HG02884 (cell line): ENCODE data around the gene SVBP.

Experiments
- ATAC-seq: cut with Tn5 transposase; IDR thresholded peaks from one replicate; pipeline ENCODE4 v1.9.1; 2021; ENCODE audit warnings: mild to moderate bottlenecking, moderate library complexity; ENCODE audit not compliant: unreplicated experiment

Gene SVBP

GRCh38 chr1:42765832-42766740 lies 51.1 kb downstream of the SVBP start:
- peak; percentile 19 for ATAC-seq

DNA sequence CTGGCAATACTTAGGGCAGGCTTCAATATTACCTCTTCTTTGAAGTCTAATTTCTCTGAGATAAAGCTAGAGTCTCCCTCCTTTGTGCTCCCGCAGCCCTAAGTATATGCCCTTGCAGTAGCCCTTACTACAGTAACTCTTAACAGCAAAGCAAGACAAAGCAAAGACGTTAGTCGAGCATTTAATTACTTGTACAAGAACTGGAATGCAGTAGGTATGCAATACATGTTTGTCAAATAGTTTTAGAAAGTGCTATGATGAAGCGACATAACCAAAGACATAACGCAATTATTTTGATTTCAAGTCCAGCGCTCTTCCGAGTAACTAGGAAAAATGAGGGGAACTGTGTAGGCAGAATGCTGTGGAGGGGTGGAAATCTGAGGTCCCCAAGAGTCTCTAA lies 51.9 kb downstream of the SVBP start:
- ATAC-seq, result no peak

- ATAC-seq, result no peak
Observed at GRCh38 chr1:42762269-42762668, 54.9 kb downstream of the SVBP start.

GRCh38 chr1:42761567-42761966 lies 55.6 kb downstream of the SVBP start:
- no peak for ATAC-seq

- no peak for ATAC-seq
Observed at GRCh38 chr1:42759114-42759513, 58.1 kb downstream of the SVBP start.

DNA sequence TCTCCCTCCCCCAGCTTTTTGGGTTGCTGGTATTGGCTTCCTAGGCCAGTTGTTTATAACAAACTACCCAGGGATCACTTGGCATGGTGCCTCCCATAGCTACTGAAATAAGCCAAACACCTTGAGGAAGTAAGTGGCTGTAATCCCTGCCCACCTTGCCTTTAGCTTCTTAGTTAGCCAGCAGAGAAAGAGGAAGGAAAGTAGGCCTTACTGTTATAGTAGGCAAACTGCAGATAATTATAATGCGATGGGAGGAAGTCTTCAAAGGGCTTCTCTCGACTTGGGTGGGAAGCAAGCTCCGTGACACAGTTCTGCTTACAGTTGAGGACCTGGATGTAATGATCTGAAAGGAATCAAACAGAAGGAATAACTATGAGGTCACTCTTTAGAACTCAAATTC lies 58.6 kb downstream of the SVBP start:
- no peak for ATAC-seq

DNA sequence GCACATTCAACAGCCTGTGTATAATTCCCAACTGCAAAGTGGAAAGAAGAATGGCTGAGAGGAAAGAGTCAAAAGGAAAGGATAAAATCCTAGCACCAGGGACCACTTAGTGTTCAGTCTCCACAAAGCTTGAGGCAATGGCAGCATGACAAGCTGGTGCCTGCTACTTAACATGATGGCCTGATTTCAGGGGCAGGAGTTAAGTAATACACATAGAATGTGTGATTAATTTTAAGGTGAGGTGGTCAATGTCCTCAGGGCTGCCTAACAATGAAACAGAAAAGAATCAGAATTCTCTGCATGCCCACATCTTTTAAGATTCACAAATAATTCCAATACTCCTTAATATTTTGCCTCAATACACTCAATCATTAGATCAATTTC lies 59.3 kb downstream of the SVBP start:
- no peak for ATAC-seq
